HepG2 (cell line): ENCODE results near the gene NHSL1. TPM values are rescaled to one million over a fixed set of nuclear protein-coding genes. Genes with fewer than 3 reads are reported as not detected.

Source experiments
- ARID2 ChIP-seq: sonication (generic); formaldehyde crosslinking; IDR thresholded peaks from 2 replicates; pipeline ENCODE4 v1.8.1; 2022; ENCODE audit warnings: mild to moderate bottlenecking, missing genetic modification reagents, borderline replicate concordance
- ATF1 ChIP-seq: IDR thresholded peaks from 2 replicates; pipeline ENCODE4 v1.6.1; 2016; ENCODE audit warnings: mild to moderate bottlenecking, control low read depth
- CEBPB ChIP-seq: IDR thresholded peaks from 2 replicates; pipeline ENCODE4 v1.6.1; 2011; ENCODE audit warnings: low read depth, low read length, improper control_type of control experiment, borderline replicate concordance
- DPF2 ChIP-seq: sonication (generic); formaldehyde crosslinking; IDR thresholded peaks from 2 replicates; pipeline ENCODE4 v1.4.0; 2020; ENCODE audit warnings: mild to moderate bottlenecking, low read depth, missing genetic modification reagents, borderline replicate concordance
- EP300 ChIP-seq, 3 experiments: sonication (generic) in 1 of 3; formaldehyde crosslinking in 1 of 3; IDR thresholded peaks; 2 replicates each; pipeline versions ENCODE4 v1.5.1 to v1.6.1; 2011 to 2020; ENCODE audit warnings: low read depth in 2 of 3, low read length in 2 of 3, borderline replicate concordance in 1 of 3, improper control_type of control experiment in 1 of 3, mild to moderate bottlenecking in 1 of 3, missing genetic modification reagents in 1 of 3, moderate library complexity in 1 of 3
- FIP1L1 ChIP-seq: fragments of 200-400 bp; formaldehyde crosslinking; IDR thresholded peaks from 2 replicates; pipeline ENCODE4 v1.6.1; 2018; ENCODE audit warnings: low read depth, mild to moderate bottlenecking, low read length, moderate library complexity, borderline replicate concordance; ENCODE audit not compliant: insufficient read depth
- HHEX ChIP-seq: IDR thresholded peaks from 2 replicates; pipeline ENCODE4 v1.6.1; 2016; ENCODE audit warnings: control low read depth
- HNRNPK ChIP-seq: fragments of 200-400 bp; formaldehyde crosslinking; IDR thresholded peaks from 2 replicates; pipeline ENCODE4 v1.6.1; 2018; ENCODE audit warnings: low read length, low read depth, moderate library complexity, mild to moderate bottlenecking; ENCODE audit not compliant: poor library complexity, severe bottlenecking
- KDM6A ChIP-seq: IDR thresholded peaks from 2 replicates; pipeline ENCODE4 v1.6.1; 2016; ENCODE audit warnings: low read depth
- MAF1 ChIP-seq: sonication (generic); formaldehyde crosslinking; IDR thresholded peaks from 2 replicates; pipeline ENCODE4 v1.5.0; 2020; ENCODE audit warnings: missing genetic modification reagents, borderline replicate concordance
- MEF2D ChIP-seq: sonication (generic); formaldehyde crosslinking; IDR thresholded peaks from 2 replicates; pipeline ENCODE4 v1.5.1; 2020; ENCODE audit warnings: mild to moderate bottlenecking, missing genetic modification reagents
- SPEN ChIP-seq: sonication (generic); formaldehyde crosslinking; IDR thresholded peaks from 2 replicates; pipeline ENCODE4 v1.5.1; 2020; ENCODE audit warnings: low read depth, mild to moderate bottlenecking, missing genetic modification reagents
- ZBTB8A ChIP-seq: sonication (generic); formaldehyde crosslinking; IDR thresholded peaks from 2 replicates; pipeline ENCODE4 v1.4.0; 2020; ENCODE audit warnings: mild to moderate bottlenecking, low read depth, missing genetic modification reagents, borderline replicate concordance
- ZC3H4 ChIP-seq: sonication (generic); formaldehyde crosslinking; IDR thresholded peaks from 2 replicates; pipeline ENCODE4 v1.4.0; 2020; ENCODE audit warnings: missing genetic modification reagents, borderline replicate concordance
- ZFP37 ChIP-seq: sonication (generic); formaldehyde crosslinking; IDR thresholded peaks from 2 replicates; pipeline ENCODE4 v1.4.0; 2020; ENCODE audit warnings: missing genetic modification reagents, borderline replicate concordance
- ZFX ChIP-seq: sonication (generic); formaldehyde crosslinking; IDR thresholded peaks from 2 replicates; pipeline ENCODE4 v1.4.0; 2020; ENCODE audit warnings: mild to moderate bottlenecking, low read depth, missing genetic modification reagents, moderate library complexity
- ZHX1 ChIP-seq: sonication (generic); formaldehyde crosslinking; IDR thresholded peaks from 2 replicates; pipeline ENCODE4 v1.8.1; 2022; ENCODE audit warnings: low read depth, mild to moderate bottlenecking, missing genetic modification reagents
- ZMYM2 ChIP-seq: sonication (generic); formaldehyde crosslinking; IDR thresholded peaks from 2 replicates; pipeline ENCODE4 v1.8.0; 2022; ENCODE audit warnings: mild to moderate bottlenecking, missing genetic modification reagents
- ZNF101 ChIP-seq: sonication (generic); formaldehyde crosslinking; IDR thresholded peaks from 2 replicates; pipeline ENCODE4 v1.4.0; 2020; ENCODE audit warnings: mild to moderate bottlenecking, low read depth, missing genetic modification reagents, borderline replicate concordance
- ZNF280B ChIP-seq: sonication (generic); formaldehyde crosslinking; IDR thresholded peaks from 2 replicates; pipeline ENCODE4 v1.5.0; 2020; ENCODE audit warnings: missing genetic modification reagents, mild to moderate bottlenecking, borderline replicate concordance
- ZNF335 ChIP-seq: sonication (generic); formaldehyde crosslinking; IDR thresholded peaks from 2 replicates; pipeline ENCODE4 v1.4.0; 2020; ENCODE audit warnings: missing genetic modification reagents
- ZNF44 ChIP-seq: sonication (generic); formaldehyde crosslinking; IDR thresholded peaks from 2 replicates; pipeline ENCODE4 v1.5.1; 2020; ENCODE audit warnings: mild to moderate bottlenecking, missing genetic modification reagents
- ZNF800 ChIP-seq: sonication (generic); formaldehyde crosslinking; IDR thresholded peaks from 2 replicates; pipeline ENCODE4 v1.4.0; 2020; ENCODE audit warnings: missing genetic modification reagents
- ZSCAN31 ChIP-seq: sonication (generic); formaldehyde crosslinking; IDR thresholded peaks from 2 replicates; pipeline ENCODE4 v1.5.0; 2020; ENCODE audit warnings: low read depth, mild to moderate bottlenecking, missing genetic modification reagents
- ZZZ3 ChIP-seq: sonication (generic); formaldehyde crosslinking; IDR thresholded peaks from 2 replicates; pipeline ENCODE4 v1.4.0; 2020; ENCODE audit warnings: missing genetic modification reagents, mild to moderate bottlenecking, borderline replicate concordance
- polyA plus RNA-seq, 8 experiments: library from polyadenylated mRNA; depleted of rRNA in 3 of 8; stranded (reverse) in 7 of 8; unstranded in 1 of 8; fragments of >200 nt; fragmentation: Illumina TruSeq in 4 of 8; extraction: Trizol in 4 of 8; gene quantifications; 2 replicates each; pipeline versions ENCODE4 v1.2.1 to v1.2.3, GENCODE V29; 2011 to 2016; ENCODE audit warnings: low read depth in 4 of 8, missing spikeins in 1 of 8, mixed read lengths in 1 of 8; ENCODE audit not compliant: insufficient read depth in 1 of 8
- total RNA-seq, 5 experiments: library from RNA; depleted of rRNA; stranded (reverse); fragments of >200 nt; fragmentation: Illumina TruSeq; extraction: Trizol; gene quantifications; 2 replicates each; pipeline ENCODE4 v1.2.3, GENCODE V29; 2016; ENCODE audit warnings: low read depth in 1 of 5

The NHSL1 gene
- total and polyA plus RNA-seq, 2 of the 13 experiments (the other 11 are each of a cell fraction or from before 2014, with no cell fraction given) = 24.9 to 53.6 TPM

- no peak; the same call in 1 of the 2 replicates for TF ChIP-seq ZNF335 (CRISPR knock-in tag)
- TF ChIP-seq ZNF101 (CRISPR knock-in tag) = no peak
- no peak for TF ChIP-seq KDM6A
- TF ChIP-seq ZBTB8A (CRISPR knock-in tag) = no peak
- peak; percentile 30; the same call in 1 of the 2 replicates for TF ChIP-seq ZSCAN31 (CRISPR knock-in tag)
- TF ChIP-seq ARID2 (CRISPR knock-in tag) = no peak
- no peak for TF ChIP-seq ZFP37 (CRISPR knock-in tag)
- TF ChIP-seq ZC3H4 (CRISPR knock-in tag) = no peak
- TF ChIP-seq DPF2 (CRISPR knock-in tag) = no peak
- peak; percentile 38; the same call in 1 of the 2 replicates for TF ChIP-seq MEF2D (CRISPR knock-in tag)
- TF ChIP-seq CEBPB = no peak
- peak; percentile 79; the same call in 1 of the 2 replicates for TF ChIP-seq ZNF280B (CRISPR knock-in tag)
- peak; percentile 69; the same call in 1 of the 2 replicates for TF ChIP-seq ZMYM2
- no peak for TF ChIP-seq HHEX (CRISPR knock-in tag)
- no peak for TF ChIP-seq ZNF44 (CRISPR knock-in tag)
- peak; percentile 41; the same call in 1 of the 2 replicates for TF ChIP-seq ZFX (CRISPR knock-in tag)
- TF ChIP-seq SPEN = peak; percentile 16; the same call in 1 of the 2 replicates
- TF ChIP-seq FIP1L1 = no peak
- TF ChIP-seq ATF1 (CRISPR knock-in tag) = no peak
- no peak for TF ChIP-seq EP300 (IDR thresholded peaks at IDR 0.05; ENCODE audit: low read depth in 2 of 2, low read length in 2 of 2)
- no peak for TF ChIP-seq EP300 (CRISPR knock-in tag; IDR thresholded peaks at IDR 0.05; ENCODE audit: borderline replicate concordance)
- no peak for TF ChIP-seq ZNF800 (CRISPR knock-in tag)
- TF ChIP-seq ZHX1 (CRISPR knock-in tag) = no peak
- no peak for TF ChIP-seq HNRNPK
- no peak for TF ChIP-seq MAF1 (CRISPR knock-in tag)
- no peak for TF ChIP-seq ZZZ3 (CRISPR knock-in tag)
Observed at GRCh38 chr6:138517635-138518034, 18.3 kb upstream of the NHSL1 start (continued).
